SHP77 treated with DMSO at 0.1 percent for 48 hours (cell line): ENCODE measurements around the gene OXNAD1.

Experiments
- DNase-seq: peaks from one replicate; lab custom pipeline; 2025; lab: John Stamatoyannopoulos, UW

OXNAD1 gene

GRCh38 chr3:16329036-16329825 is 64.2 kb downstream of the OXNAD1 start:
- no peak for DNase-seq

DNA sequence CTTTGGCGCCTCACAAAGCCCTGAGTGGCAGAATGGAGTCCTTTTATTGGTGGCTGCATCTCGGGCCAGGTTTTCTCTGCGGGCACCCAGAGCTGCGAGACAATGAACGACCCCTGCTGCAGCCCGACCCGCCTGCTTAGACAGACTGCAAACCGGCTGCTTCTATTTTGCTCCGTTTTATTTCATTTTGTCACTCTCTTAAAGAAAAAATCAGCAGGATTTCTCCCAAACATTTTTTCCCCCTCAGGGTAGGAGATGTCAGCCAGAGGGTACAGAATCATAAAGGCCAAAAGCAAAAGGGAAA is 64.8 kb downstream of the OXNAD1 start:
- DNase-seq = no peak

DNA sequence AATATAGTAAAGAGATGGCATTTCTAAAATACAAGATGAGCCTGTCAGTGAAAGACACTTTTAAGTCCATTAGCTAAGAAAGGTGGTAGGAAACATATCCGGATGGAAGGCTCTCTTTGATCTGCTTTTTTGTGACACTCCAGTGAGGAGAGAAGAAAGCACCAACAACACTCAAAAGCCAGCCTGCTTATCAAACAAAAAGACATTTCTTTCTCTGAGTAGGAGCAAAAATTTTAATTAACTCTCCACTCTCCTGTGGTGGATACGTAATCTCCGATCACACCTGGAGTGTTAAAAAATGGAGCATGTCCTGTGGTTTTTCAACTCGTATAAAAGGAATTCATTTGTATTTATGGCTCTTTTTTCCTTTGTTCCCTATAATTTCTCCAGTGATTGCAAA is 65.3 kb downstream of the OXNAD1 start:
- no peak for DNase-seq

DNA sequence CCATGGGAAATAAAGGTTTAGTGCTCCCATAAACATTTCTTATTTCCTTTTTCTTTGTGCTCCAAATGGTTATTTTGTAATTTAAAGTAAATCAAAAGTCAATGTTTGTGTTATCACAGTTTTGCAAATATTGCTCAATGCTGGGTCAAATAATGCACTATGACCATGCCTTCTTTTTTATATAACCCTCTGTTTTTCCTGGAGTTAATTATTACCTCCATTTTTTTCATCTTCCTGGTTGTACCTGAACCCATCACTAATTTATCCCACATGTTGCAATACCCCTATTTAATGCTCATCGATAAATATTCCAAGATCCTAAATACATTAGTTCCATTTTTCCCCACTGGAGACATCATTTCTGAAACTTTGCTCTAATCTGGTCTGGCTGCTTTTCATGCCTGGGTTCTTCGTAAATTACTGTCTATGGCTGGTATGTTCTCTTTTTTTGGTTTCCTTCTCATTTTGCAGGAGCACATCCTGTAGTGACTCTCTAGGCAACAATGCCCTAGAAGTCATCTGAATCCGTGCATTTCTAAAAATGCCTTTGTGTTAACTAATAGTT is 66.4 kb downstream of the OXNAD1 start:
- no peak for DNase-seq

DNA sequence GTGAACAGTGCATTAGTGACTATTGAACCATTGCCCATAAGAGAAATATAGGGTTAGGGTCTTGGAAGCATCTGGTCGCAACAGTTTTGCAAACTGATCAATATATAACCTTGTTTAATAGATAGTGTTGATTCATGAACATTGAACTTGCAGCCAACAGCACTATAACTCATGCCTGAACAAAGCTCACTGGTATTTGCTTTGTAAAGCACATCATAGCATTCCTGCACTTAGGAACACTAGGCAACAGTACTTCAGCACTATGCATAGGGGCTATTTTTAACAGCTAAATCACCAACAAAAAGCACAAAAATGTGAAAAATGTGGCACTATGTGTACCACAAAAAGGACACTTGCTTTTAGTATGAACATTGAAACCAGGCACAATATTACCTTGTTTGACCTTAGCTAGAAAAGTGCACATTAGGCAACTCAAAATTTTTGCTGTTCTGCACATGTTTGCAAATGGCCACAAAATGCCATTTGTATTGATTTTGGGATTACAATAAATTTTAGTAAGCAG is 68.0 kb downstream of the OXNAD1 start:
- no peak for DNase-seq

DNA sequence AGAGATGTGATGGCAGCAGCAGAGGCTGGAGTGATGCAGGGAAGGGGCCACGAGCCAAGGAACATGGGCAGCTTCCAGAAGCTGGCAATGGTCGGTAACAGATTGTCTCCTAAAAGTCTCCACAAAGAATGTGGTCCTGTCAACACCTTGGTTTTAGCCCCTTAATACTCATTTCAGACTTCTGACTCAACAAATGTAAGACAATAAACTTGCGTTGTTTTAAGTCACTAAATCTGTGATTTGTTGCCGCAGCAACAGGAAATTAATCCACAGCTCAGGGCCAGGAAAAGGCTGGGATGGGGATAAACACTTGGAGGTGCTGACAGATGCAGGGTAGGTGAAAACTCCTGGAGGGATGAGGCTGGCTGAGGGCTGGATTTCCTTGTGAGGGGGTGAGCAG is 69.9 kb downstream of the OXNAD1 start:
- DNase-seq = no peak

GRCh38 chr3:16335333-16335732 is 70.3 kb downstream of the OXNAD1 start:
- DNase-seq = no peak

DNA sequence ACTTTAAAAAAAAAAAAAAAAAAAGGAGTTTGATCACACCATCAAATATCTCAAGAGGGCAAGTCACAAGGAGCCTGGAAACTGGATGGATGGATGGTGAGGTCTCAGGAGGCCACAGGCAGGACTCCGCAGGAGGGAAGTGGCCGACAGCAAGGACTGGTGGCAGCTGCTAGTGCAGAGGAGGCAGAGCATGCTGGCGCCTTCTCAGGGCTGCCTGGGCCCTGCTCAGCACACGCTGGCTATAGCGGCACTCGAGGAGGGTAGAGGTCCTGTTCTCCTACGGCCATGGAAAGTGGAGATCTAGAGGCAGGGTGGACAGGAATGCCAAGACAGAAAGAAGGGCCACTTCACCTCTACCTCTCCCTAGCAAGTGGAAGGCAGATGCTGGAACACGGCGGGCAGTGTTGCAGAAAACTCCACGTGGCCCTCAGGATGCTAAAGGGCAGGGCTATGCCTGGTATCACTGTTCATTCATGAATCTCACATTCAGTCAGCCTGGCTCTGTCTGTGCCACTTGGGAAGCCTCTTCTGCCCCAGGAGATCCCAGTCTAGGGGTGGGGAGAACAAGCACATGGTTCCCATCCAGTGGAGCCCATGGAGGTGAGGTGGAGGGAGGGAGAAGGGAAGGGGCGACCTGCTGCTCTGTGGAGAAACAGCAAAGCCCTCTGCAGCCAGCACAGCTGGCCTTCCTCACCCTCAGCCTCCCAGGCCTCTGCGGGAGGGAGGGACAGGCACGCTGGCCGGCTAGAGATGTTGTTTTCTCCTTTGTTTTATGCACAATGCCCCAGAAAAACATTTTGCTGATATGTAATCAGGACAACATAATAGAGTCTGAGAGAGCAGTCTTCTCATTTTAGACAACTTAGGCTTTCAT is 71.0 kb downstream of the OXNAD1 start:
- no peak for DNase-seq

- DNase-seq = no peak
These were observed 71.8 kb downstream of the OXNAD1 start for GRCh38 chr3:16336825-16337224.

DNA sequence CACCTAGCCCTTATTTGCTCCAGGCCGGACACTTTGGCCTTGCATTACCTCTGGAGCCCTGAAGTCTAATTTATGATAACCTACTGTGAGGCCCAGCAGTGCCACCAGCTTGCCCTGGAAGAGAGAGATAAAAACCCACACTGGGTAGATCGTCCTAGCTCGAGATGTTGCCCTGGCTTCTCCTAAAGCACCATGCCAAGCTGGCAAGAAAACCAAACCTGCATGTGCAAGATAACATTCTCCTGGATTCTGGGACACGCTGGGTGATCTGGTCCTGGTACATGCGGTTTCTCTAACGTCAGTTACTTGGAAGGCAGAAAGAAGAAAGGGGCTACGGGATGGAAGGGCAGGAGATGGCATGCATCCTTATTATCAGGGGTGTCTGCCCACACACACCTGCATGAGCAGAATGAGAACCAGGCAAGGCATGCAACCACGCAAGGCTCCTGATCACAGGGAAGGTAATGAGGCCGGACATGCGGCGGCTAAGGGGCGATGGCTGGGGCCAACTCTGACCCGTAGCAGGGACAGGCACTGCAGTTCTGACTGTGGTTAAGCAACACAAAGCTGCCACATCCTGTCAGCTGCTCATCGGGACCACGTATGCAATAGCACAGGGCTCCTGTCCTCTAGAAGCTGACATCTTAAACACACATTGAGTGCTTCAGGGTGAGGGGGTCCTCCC is 73.0 kb downstream of the OXNAD1 start:
- DNase-seq = no peak

GRCh38 chr3:16338999-16339398 is 74.0 kb downstream of the OXNAD1 start:
- no peak for DNase-seq

DNA sequence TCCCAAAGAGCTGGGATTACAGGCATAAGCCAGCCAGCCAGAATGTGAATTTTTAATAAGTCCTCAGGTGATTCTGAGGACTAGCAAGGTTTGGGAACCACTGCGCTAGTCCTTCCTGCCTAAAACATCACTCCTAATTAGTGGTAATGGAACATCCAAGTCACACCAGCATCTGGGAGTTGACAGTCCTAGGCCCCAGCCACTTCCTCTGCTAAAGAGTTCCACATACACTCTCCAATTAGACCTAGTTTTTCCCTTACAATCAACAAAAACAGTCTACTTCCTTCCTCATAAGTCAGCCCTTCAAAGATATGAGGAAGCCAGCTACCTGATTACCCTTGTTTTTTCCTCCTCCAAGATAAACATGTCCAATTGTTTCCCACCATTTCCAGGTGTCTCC is 78.1 kb downstream of the OXNAD1 start:
- no peak for DNase-seq

DNA sequence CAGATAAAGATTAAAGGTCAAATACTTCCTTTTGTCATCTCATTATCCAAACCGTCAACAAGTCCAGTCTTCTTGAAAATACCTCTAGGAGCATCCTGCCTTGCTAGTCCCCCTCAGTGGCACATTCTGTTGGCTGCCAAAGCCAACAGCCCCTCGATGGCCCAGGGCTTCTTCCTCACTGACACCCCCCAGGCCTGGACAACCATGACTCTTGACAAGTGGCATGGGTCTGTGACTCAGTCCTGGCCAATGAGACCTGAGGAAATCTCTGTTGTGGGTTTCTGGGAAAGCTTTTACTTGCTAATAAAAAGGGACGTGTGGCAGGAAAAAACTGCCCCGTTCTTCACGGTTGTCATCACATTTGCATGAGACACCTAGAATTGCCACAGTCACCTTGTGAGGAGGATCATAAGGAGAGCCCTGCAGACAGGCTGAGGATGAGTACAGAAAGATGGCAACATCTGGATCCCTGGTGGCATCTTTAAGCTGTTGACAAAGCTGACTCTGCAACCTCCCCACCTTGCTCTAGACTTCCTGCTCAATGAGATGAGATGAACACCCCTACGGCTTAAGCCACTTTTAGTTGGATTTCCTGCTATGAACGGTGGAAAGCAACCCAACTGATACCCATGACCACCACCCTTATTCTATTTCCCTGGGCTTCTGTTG is 81.5 kb downstream of the OXNAD1 start:
- DNase-seq = no peak

GRCh38 chr3:16347548-16347947 is 82.5 kb downstream of the OXNAD1 start:
- no peak for DNase-seq

DNA sequence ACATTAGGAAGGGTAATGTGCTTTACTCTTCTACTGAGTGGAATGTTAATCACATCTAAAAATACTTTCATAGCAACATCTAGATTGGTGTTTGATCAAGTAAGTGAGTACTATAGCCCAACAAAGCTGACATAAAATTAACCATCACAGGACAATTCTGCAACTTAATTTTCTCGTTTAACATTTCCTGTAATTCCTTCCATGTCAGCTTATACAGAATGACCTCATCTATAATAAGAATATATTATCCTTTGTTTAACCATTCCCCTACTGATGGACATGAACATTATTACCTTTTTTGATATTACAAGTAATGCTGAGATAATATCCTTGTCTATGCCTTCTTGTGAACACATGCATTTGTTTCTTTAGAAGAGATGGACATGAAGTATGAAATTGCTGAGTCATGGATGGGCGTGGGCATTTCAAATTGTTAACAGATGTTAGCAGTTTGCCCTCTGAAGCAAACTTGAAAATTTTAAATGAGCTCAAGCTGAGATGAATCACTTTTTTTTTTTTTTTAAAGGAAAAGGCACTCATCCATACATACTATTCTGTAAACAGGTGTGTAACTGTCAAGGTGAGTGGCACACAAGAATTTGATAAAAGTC is 85.1 kb downstream of the OXNAD1 start:
- no peak for DNase-seq

DNA sequence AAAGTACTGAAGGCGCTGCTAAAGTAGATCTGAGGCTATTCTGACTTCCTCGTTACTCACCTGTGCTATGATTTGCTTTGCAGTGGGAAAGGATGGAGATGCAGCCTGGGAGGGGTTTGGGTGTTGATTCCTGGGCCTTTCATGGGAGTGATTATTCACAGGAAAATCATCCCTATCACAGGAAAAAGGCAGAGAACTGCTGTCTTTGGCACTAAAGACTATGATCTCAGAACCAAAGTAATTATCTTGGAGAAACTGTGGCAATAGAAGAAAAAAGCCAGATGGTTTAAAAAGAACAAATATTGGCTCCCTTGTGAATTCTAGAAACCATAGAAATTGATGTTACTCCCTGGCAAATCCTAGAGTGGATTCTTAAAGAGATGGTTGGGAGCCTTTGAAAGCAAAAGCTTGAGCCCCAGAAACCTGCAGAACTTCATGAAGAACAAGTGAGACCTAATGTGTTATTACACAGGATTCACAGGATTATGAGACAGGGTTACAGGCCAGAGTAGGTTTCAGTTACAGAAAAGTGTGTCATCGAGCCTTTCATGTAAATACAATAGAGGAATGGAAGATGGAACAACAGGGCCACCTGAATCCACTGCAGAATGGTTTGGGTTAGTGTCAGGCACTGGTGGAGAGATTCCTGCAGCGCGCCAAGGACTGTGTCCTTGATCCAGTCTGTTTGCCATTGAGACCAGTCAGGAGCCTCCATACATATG is 85.7 kb downstream of the OXNAD1 start:
- DNase-seq = no peak

DNA sequence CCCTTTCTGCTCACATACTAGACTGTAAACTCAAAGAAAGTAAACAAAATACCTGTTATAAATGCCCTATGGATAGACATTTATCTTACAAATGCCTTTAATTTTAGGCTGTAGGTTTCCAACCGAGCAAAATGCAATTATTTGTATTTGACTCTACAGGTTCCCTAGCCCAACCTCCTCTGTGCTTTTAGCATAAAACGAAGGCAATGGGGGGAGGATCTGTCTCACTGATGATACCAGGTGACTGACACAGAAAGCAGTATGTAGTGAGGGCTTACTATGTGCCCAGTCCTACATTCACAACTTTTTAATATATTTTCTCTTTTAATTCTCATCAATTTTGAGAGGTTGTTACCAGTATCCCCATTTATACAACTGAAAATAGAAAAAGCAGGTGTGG is 87.4 kb downstream of the OXNAD1 start:
- DNase-seq = no peak

- DNase-seq = no peak
These were observed 89.3 kb downstream of the OXNAD1 start for GRCh38 chr3:16354291-16354690.
